HTR-8/SVneo (cell line): ENCODE results near the gene CNOT3.

ENCODE experiments used
- DNase-seq: peaks from one replicate; pipeline ENCODE4 v3.0.0; 2011; ENCODE audit warnings: low spot score, mixed read lengths; ENCODE audit not compliant: insufficient read length
- FAIRE-seq: peaks from 2 replicates; lab custom pipeline; 2011; peaks lifted over from hg19 to GRCh38; lab: Jason Lieb, UNC

CNOT3 gene

DNA sequence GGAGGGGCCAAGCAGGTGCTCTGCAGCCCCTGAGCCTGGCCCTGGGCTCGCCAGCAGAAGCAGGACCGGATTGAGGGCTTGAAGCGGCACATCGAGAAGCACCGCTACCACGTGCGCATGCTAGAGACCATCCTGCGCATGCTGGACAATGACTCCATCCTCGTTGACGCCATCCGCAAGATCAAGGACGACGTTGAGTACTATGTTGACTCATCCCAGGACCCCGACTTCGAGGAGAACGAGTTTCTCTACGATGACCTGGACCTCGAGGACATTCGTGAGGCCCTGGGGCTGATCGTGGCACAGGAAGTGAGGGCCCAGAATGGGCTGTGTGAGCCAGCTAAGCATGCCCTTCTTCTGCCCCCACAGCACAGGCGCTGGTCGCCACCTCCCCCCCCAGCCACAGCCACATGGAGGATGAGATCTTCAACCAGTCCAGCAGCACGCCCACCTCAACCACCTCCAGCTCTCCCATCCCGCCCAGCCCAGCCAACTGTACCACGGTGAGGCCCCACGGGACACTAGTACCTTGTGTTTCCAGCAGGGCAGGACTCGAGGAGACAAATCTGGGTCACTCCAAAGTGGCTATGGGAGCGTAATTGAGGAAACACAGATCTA lies 8.1 kb downstream of the CNOT3 start:
- no peak for FAIRE-seq

GRCh38 chr19:54147676-54148075 lies 10.1 kb downstream of the CNOT3 start:
- FAIRE-seq (no peak), DNase-seq (no peak)

More for the DNA sequence above, 8.1 kb downstream of the CNOT3 start:
- DNase-seq: no peak

DNA sequence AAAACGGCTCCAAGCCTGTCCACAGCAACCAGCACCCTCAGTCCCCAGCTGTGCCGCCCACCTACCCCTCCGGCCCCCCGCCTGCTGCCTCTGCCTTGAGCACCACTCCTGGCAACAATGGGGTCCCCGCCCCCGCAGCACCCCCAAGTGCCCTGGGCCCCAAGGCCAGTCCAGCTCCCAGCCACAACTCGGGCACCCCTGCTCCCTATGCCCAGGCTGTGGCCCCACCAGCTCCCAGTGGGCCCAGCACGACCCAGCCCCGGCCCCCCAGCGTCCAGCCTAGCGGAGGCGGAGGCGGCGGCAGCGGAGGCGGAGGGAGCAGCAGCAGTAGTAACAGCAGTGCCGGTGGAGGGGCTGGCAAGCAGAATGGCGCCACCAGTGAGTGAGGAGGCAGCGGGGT lies 10.6 kb downstream of the CNOT3 start:
- DNase-seq (no peak), FAIRE-seq (no peak)

DNA sequence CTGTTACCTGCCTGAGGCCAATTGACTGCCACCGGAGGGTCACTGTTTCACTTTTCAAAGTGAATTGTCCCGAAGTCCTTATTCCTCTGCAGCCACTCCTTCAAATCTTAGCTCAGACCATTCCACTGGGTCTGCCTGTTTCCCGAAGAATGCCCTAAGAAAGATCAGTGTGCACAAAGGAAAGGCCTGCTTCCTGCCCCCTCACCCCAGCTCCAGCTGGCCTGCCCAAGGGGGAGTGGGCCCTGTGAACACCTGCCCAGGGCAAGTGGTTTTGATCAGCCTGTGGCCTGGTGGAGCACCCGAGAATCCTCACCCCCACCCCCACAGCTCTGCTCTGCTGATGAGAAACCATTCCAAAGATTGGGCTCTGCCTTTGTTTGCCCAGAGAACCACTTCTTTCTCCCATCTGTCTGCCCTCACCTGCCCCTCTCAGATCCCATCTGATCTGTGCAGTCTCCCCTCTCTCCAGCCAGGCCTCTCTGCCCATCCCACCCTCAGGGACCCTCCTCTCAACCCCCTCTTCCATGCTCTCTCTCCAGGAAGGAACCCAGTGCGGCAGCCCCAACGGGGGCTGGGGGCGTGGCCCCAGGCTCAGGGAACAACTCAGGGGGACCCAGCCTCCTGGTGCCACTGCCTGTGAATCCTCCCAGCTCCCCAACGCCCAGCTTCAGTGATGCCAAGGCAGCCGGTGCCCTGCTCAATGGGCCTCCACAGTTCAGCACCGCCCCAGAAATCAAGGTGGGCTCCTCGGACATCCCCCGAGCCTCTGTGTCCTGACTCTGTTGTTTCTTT lies 11.7 kb downstream of the CNOT3 start:
- FAIRE-seq: no peak

GRCh38 chr19:54151362-54152035 lies 13.9 kb downstream of the CNOT3 start:
- FAIRE-seq: no peak

More for the DNA sequence above, 11.7 kb downstream of the CNOT3 start:
- DNase-seq: no peak

DNA sequence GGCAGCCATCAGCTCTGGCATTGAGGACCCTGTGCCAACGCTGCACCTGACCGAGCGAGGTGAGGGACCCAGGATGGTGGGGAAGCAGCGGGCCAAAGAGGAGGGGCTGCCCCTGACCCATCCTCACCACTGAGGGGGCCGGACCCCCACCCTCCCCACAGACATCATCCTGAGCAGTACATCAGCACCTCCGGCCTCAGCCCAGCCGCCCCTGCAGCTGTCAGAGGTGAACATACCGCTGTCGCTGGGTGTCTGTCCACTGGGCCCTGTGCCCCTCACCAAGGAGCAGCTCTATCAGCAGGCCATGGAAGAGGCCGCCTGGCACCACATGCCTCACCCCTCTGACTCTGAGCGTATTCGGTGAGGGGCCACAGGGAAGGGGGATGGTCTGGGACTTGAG lies 14.7 kb downstream of the CNOT3 start:
- no peak for DNase-seq
- no peak for FAIRE-seq

More at GRCh38 chr19:54151362-54152035, 13.9 kb downstream of the CNOT3 start:
- no peak for DNase-seq

- DNase-seq: no peak
- no peak for FAIRE-seq
These were observed 15.4 kb downstream of the CNOT3 start for GRCh38 chr19:54152878-54153524.

DNA sequence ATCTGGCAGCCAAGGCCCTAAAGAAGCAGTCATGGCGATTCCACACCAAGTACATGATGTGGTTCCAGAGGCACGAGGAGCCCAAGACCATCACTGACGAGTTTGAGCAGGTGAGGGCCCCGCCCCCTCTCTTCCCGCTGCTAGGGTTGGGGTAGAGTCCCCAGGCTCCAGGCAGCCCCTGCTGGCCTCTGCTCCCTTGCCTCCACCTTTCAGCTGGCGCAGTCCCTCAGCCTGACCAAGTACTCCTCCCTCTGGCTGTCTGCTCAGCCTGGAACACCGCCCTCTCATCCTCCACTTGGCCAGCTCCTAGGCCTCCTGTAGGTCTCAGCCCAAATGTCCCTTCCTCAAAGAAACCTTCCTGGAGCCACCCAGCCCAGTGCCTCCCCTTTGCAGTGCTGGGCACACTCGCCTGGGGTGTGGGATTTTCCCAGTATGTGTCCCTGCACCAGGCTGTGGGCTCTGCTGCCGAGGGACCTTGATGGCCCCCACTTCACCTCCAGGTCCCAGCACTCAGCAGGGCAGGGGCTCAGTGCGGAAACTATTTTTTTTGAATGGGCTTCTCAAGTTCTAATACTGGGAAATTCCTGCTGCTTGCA lies 16.3 kb downstream of the CNOT3 start:
- no peak for DNase-seq
- no peak for FAIRE-seq

- DNase-seq (no peak), FAIRE-seq (no peak)
These were observed 17.2 kb downstream of the CNOT3 start for GRCh38 chr19:54154603-54155345.

GRCh38 chr19:54155694-54156093 lies 18.1 kb downstream of the CNOT3 start:
- DNase-seq (no peak), FAIRE-seq (no peak)

- DNase-seq (no peak), FAIRE-seq (no peak)
These were observed 18.9 kb downstream of the CNOT3 start for GRCh38 chr19:54156490-54156889.

DNA sequence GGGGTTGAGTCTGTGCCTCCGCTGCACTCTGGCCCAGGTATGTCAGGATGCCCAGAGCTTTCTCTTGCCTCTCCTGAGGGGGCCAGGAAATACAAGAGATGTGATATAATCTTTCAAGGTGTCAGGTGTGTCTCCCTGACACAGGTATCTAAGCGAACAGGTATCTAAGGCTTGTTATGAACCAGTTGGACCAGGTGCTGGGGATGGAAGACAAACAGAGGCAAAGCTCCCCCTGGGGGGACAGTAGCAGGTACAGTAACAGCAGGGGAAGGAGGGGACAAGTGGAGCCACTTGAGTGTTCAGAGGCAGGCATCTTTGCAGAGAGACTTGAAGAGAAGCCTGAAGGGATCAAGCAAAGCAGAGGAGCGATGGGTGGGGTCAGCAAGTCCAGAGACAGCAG lies 19.4 kb downstream of the CNOT3 start:
- DNase-seq: no peak
- no peak for FAIRE-seq

DNA sequence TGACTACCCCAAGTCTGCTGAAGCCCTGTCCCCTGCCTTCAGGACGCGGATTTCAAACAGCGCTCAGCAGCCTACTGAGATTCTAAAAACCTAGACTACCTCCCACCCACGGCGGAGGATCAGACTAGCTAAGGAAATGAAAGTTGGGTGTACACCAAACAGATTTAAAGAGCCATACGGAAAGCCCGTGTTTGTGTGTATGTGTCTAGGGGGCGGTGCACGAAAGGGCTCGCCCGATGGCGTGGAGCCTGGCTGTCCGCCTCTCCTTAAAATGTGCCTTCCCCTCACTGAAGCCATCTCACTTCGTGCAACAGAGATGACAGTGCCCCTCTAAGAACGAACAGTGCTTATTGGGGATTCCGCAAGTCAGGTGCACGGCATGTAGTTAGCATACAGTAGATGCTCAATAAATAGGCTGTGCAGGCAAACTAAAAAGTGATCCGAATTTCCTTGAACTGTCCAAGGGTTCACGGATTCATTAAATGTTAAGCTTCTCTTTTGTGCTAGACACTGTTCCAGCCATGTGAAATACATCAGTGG lies 21.3 kb downstream of the CNOT3 start:
- FAIRE-seq (no peak), DNase-seq (no peak)

GRCh38 chr19:54159352-54160181 lies 22.0 kb downstream of the CNOT3 start, which contains the start of gene LENG1:
Gene LENG1, minus strand, starts transcription at chr19:54159721. Its CDS starts 26 bp downstream, at chr19:54159695.
- peak; percentile 99 for FAIRE-seq
- DNase-seq: peak; percentile 99

DNA sequence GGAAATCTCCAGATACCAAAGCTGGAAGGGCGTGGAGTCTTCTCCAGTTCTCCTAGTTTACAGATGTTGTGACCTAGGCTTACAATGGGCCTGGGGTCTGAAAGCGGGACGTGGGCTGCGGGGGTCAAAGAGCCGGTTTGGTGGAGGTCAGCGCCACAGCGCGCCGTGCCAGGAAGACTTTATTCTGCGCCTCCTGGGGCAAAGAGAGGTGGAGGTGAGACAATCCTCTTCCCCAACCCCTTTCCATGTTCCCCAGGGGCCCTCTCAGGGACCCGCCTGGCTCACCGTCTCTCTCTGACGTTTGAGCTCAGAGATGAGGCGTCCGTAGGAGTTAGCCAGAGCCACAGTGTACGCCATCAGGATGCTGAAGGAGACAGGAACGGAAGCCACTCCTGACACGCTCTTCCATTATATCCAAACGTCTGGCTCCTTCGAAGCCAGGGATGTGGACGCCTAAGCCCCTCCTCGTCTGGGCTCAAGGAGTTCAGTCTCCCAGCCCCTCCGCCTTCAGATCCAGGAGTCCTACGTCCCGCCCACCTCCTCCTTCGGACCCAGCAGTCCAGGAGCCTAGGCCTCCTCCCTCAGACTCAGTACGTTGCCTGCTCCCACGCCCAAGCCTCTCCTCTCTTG lies 22.7 kb downstream of the CNOT3 start:
- FAIRE-seq: no peak
- no peak for DNase-seq

GRCh38 chr19:54160854-54161253 lies 23.3 kb downstream of the CNOT3 start:
- DNase-seq (no peak), FAIRE-seq (no peak)

DNA sequence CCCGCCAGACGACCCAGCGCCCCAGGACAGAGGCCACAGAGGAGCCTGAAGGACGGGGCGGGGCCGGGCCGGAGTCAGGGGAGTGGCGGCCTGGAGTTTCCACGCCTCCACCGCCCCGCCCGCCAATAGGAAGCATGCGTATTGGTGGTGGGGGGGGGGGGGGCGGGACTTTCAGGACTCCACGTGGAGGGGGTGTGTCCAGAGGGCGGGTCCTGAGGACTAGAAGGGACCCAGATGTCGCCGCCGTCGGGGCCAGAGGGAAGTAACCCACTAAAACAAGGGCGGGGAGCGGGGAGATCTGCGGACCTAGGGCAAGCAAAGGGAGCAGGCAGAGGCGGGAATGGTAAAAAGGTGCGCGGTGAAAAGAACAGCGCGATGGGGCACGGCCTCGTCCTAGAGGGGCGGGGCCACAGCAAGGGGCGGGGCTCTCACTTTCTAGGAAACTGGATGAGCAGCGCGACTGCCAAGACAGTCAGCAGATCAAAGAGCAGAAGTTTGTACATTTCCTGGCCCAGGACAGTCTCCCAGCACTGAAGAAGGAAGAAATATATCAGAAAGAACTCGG lies 24.8 kb downstream of the CNOT3 start:
- FAIRE-seq: no peak
- no peak for DNase-seq

DNA sequence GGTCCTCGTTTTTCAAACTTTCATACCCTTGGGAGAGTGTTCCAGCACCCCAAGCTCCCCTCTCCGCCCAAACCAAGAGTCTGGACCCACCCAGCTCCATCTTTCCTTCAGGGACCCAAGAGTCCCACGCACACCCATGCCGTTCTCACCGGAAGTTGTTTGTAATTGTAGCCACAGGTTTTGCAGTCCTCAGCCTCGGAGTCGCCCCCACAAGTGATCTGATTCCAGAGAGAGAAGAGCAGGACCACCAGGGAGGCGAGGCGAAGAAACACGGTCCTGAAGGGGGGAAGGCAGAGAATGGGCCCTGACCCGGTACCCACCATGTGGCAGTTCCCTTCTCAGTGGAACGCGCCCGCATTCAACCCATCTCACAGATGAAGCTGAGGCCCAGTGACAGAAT lies 25.3 kb downstream of the CNOT3 start:
- DNase-seq: no peak
- no peak for FAIRE-seq
